Endothelial cell of umbilical vein (primary cell): Measurements from ENCODE around the gene ARID1B. TPM values are rescaled to one million over a fixed set of nuclear protein-coding genes. Genes with fewer than 3 reads are reported as not detected.

Source experiments
- BruUV-seq: library from RNA; stranded (reverse); fragments of 400-500 nt; replicated peaks from 2 replicates; lab custom pipeline; 2021; lab: Mats Ljungman, UMichigan
- CTCF ChIA-PET: fragments of 300-600, 350-600 bp; sonication (Branson Sonifier 250); formaldehyde crosslinking; loops from one replicate; lab custom pipeline; 2021; ENCODE audit warnings: antibody characterized with exemption, inconsistent platforms; lab: Charles Lee
- POLR2A ChIA-PET: fragments of 300-600, 350-600 bp; sonication (Branson Sonifier 250); formaldehyde crosslinking; loops from one replicate; lab custom pipeline; 2021; ENCODE audit warnings: antibody characterized with exemption, inconsistent platforms; lab: Charles Lee
- DNase-seq: peaks from one replicate; pipeline ENCODE4 v3.0.0-alpha.2; 2011; ENCODE audit warnings: low read depth, low spot score
- FAIRE-seq: peaks from 2 replicates; lab custom pipeline; 2011; peaks lifted over from hg19 to GRCh38; lab: Jason Lieb, UNC
- H2AFZ ChIP-seq: 2 replicates; pipeline ENCODE4 v1.6.0; 2012; ENCODE audit warnings: low read depth, low read length, control low read depth, inconsistent platforms
- H3K27ac ChIP-seq: 2 replicates; pipeline ENCODE4 v1.5.1; 2011; ENCODE audit warnings: low read depth, mild to moderate bottlenecking, control low read depth, low read length, moderate library complexity; ENCODE audit not compliant: insufficient read depth
- H3K27me3 ChIP-seq, 2 experiments: 2 replicates each; pipeline versions ENCODE4 v1.6.0 to v1.6.1; 2011; ENCODE audit warnings: low read length in 2 of 2, mixed read lengths in 1 of 2; ENCODE audit not compliant: control insufficient read depth in 2 of 2, insufficient read depth in 2 of 2
- H3K36me3 ChIP-seq, 2 experiments: 2 replicates in 1 of 2; 3 replicates in 1 of 2; pipeline ENCODE4 v1.5.1; 2011; ENCODE audit warnings: low read length in 2 of 2, mild to moderate bottlenecking in 1 of 2, moderate library complexity in 1 of 2; ENCODE audit not compliant: control insufficient read depth in 2 of 2, insufficient read depth in 2 of 2; ENCODE audit errors: extremely low read depth in 1 of 2
- H3K4me1 ChIP-seq: 3 replicates; pipeline ENCODE4 v1.5.1; 2011; ENCODE audit warnings: mild to moderate bottlenecking, low read length; ENCODE audit not compliant: control insufficient read depth, insufficient read depth; ENCODE audit errors: extremely low read depth
- H3K4me2 ChIP-seq: 2 replicates; pipeline ENCODE4 v1.6.1; 2011; ENCODE audit warnings: low read length, control low read depth, mixed read lengths; ENCODE audit not compliant: insufficient read depth
- H3K4me3 ChIP-seq, 3 experiments: fragments of 200-600 bp in 1 of 3; sonication (generic), shearing (Covaris generic) in 1 of 3; replicated peaks in 1 of 3; 2 replicates each; pipeline ENCODE4 v1.5.1; 2011 to 2016; ENCODE audit warnings: control low read depth in 3 of 3, low read length in 3 of 3, mild to moderate bottlenecking in 2 of 3, inconsistent platforms in 1 of 3, low read depth in 1 of 3, moderate library complexity in 1 of 3; ENCODE audit not compliant: insufficient read depth in 1 of 3
- H3K79me2 ChIP-seq: 2 replicates; pipeline ENCODE4 v1.6.0; 2012; ENCODE audit warnings: low read length, inconsistent platforms; ENCODE audit not compliant: control insufficient read depth, insufficient read depth
- H3K9ac ChIP-seq: replicated peaks from 2 replicates; pipeline ENCODE3; 2011; ENCODE audit warnings: low read length, control low read depth; ENCODE audit not compliant: insufficient read depth; ENCODE audit errors: extremely low read depth
- H3K9me1 ChIP-seq: replicated peaks from 3 replicates; pipeline ENCODE4 v1.6.0; 2011; ENCODE audit warnings: mild to moderate bottlenecking, low read length; ENCODE audit not compliant: control insufficient read depth, insufficient read depth; ENCODE audit errors: extremely low read depth
- H3K9me3 ChIP-seq: replicated peaks from 2 replicates; pipeline ENCODE4 v1.5.1; 2012; ENCODE audit warnings: low read length, inconsistent platforms; ENCODE audit not compliant: control insufficient read depth, insufficient read depth
- H4K20me1 ChIP-seq: replicated peaks from 2 replicates; pipeline ENCODE3; 2011; ENCODE audit warnings: mild to moderate bottlenecking, low read length; ENCODE audit not compliant: control insufficient read depth, insufficient read depth; ENCODE audit errors: extremely low read depth
- EZH2 ChIP-seq: IDR thresholded peaks from 2 replicates; pipeline ENCODE4 v1.6.1; 2012; ENCODE audit warnings: borderline replicate concordance, low read depth, mild to moderate bottlenecking, moderate library complexity, low read length, inconsistent platforms; ENCODE audit not compliant: severe bottlenecking
- FOS ChIP-seq: IDR thresholded peaks from 2 replicates; pipeline ENCODE4 v1.6.1; 2011; ENCODE audit warnings: mild to moderate bottlenecking, low read length, moderate library complexity, borderline replicate concordance; ENCODE audit not compliant: insufficient read depth
- GATA2 ChIP-seq: IDR thresholded peaks from 2 replicates; pipeline ENCODE4 v1.7.0; 2011; ENCODE audit warnings: low read depth, mild to moderate bottlenecking, moderate library complexity, mixed read lengths, low read length; ENCODE audit not compliant: insufficient read length, insufficient read depth
- JUN ChIP-seq: IDR thresholded peaks from 2 replicates; pipeline ENCODE4 v1.6.1; 2011; ENCODE audit warnings: borderline replicate concordance, low read depth; ENCODE audit not compliant: insufficient read length, insufficient read depth
- MAX ChIP-seq: IDR thresholded peaks from 2 replicates; pipeline ENCODE4 v1.6.1; 2011; ENCODE audit not compliant: insufficient read depth, insufficient read length
- MYC ChIP-seq: IDR thresholded peaks from one replicate; pipeline ENCODE4 v1.6.1; 2011; ENCODE audit warnings: mild to moderate bottlenecking, low read depth, low read length
- POLR2A ChIP-seq: IDR thresholded peaks from 2 replicates; pipeline ENCODE4 v1.6.1; 2012; ENCODE audit warnings: low read depth, mild to moderate bottlenecking, control low read depth, low read length
- POLR2AphosphoS5 ChIP-seq: IDR thresholded peaks from 2 replicates; pipeline ENCODE4 v1.6.1; 2012; ENCODE audit warnings: low read depth, mild to moderate bottlenecking, control low read depth, low read length, moderate library complexity; ENCODE audit not compliant: insufficient read depth
- dilution Hi-C: fragments of 300-500 bp; cut with MboI; formaldehyde crosslinking; loops from one replicate; pipeline ENCODE4 v1.15.0; 2019; ENCODE audit warnings: low sequenced_read_pairs; ENCODE audit not compliant: extremely low pct_ligation_motif_present
- intact Hi-C: fragments of 100-400 bp; cut with micrococcal nuclease; formaldehyde crosslinking; loops from one replicate; pipeline ENCODE4 v1.10.0; 2022
- polyA plus RNA-seq, 4 experiments: library from polyadenylated mRNA; depleted of rRNA in 3 of 4; stranded (reverse) in 3 of 4; unstranded in 1 of 4; fragments of >200 nt; gene quantifications; 2 replicates each; pipeline versions ENCODE4 v1.2.1 to v1.2.3, GENCODE V29; 2011 to 2012; ENCODE audit warnings: missing spikeins in 1 of 4
- total RNA-seq: library from RNA; stranded (reverse); gene quantifications from 2 replicates; pipeline ENCODE4 v1.2.3, GENCODE V29; 2021
- TF ChIP-seq, protein P1 (sequence below), 2 donors: IDR thresholded peaks; 1 replicate in 1 of 2; 2 replicates in 1 of 2; pipeline ENCODE4 v1.5.1; 2011; ENCODE audit warnings: low read length in 2 of 2, mild to moderate bottlenecking in 2 of 2, moderate library complexity in 2 of 2, control low read depth in 1 of 2, inconsistent platforms in 1 of 2, low read depth in 1 of 2; ENCODE audit not compliant: insufficient read depth in 1 of 2; ENCODE audit errors: extremely low read depth in 1 of 2

The ARID1B gene
- total and polyA plus RNA-seq, 2 donors (not counting 3 experiments of a cell fraction or from before 2014, with no cell fraction given): 21.8 to 89.5 TPM

DNA sequence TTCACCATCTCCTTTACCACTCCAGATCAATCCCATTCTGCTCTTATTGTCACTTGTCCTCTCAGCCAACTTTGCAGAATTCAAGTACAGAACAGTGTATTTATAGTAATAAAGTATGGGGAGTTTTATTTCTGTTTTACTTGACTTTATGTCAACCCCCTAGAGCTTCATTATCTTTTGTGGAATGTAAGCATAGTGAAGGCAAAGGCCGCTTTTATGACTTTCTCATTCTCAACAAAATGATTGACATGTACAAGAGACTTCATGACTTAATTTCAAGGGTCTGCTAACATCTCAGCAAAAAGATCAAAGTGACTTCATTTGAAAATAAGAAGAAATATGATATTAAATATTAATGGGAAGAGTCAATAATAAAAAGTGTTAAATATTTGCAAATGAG lies 28.7 kb upstream of the ARID1B start:
- Histone ChIP-seq H3K4me1 (no peaks in the 10 kb centered on the region), H3K9me1 (no peaks in the 10 kb centered on the region), H3K27ac (no peak overlapping the region), H3K4me3 (no peak overlapping the region), H3K36me3 (no peaks in the 10 kb centered on the region), H3K9me3 (no peaks in the 10 kb centered on the region), H2AFZ (no peak overlapping the region), H3K4me2 (no peak overlapping the region), H3K79me2 (no peaks in the 10 kb centered on the region), H3K27me3 (peaks cover 2 to 6% of the 10 kb centered on the region in 2 experiments), H3K9ac (no peak overlapping the region), H4K20me1 (no peaks in the 10 kb centered on the region)
- CTCF ChIA-PET: interaction anchor here (0.6 kb wide), 1 partner anchor 13 kb away, joined by 3 read pairs; no protein-coding TSS in a partner anchor
- DNase-seq (no peak), FAIRE-seq (no peak)
- intact Hi-C loops (no loop called here), dilution Hi-C loops (no loop called here)
- TF ChIP-seq JUN (no peak), EZH2 (no peak), MYC (no peak), GATA2 (no peak), MAX (no peak), POLR2A (no peak), POLR2AphosphoS5 (no peak), FOS (no peak)
- TF ChIP-seq, protein P1, sequence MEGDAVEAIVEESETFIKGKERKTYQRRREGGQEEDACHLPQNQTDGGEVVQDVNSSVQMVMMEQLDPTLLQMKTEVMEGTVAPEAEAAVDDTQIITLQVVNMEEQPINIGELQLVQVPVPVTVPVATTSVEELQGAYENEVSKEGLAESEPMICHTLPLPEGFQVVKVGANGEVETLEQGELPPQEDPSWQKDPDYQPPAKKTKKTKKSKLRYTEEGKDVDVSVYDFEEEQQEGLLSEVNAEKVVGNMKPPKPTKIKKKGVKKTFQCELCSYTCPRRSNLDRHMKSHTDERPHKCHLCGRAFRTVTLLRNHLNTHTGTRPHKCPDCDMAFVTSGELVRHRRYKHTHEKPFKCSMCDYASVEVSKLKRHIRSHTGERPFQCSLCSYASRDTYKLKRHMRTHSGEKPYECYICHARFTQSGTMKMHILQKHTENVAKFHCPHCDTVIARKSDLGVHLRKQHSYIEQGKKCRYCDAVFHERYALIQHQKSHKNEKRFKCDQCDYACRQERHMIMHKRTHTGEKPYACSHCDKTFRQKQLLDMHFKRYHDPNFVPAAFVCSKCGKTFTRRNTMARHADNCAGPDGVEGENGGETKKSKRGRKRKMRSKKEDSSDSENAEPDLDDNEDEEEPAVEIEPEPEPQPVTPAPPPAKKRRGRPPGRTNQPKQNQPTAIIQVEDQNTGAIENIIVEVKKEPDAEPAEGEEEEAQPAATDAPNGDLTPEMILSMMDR (IDR thresholded peaks at IDR 0.05; ENCODE audit: extremely low read depth in 1 of 2, insufficient read depth in 1 of 2, low read depth in 1 of 2, low read length in 2 of 2): no peak
- BruUV-seq: no TSS peak
- POLR2A ChIA-PET: no interaction called here
